HCT116 (cell line): ENCODE measurements around the gene TMEM168. TPM values are rescaled to one million over a fixed set of nuclear protein-coding genes. Genes with fewer than 3 reads are reported as not detected.

Experiments
- ATAC-seq: fragments of 200-7000 bp; cut with Tn5 transposase; 2 replicates; pipeline ENCODE4 v1.9.1; 2020; ENCODE audit warnings: mild to moderate bottlenecking, moderate library complexity
- BruUV-seq: library from RNA; stranded (reverse); fragments of 400-500 nt; replicated peaks from 2 replicates; lab custom pipeline; 2021; lab: Mats Ljungman, UMichigan
- CTCF ChIA-PET: fragments of 300-600 bp; sonication (Branson Sonifier 250); formaldehyde crosslinking; loops from one replicate; lab custom pipeline; 2021; ENCODE audit warnings: antibody characterized with exemption; lab: Charles Lee
- POLR2A ChIA-PET: fragments of 300-600, 350-600 bp; sonication (Branson Sonifier 250); formaldehyde crosslinking; loops from one replicate; lab custom pipeline; 2021; ENCODE audit warnings: antibody characterized with exemption; lab: Charles Lee
- RAD21 ChIA-PET, 2 experiments: fragments of 300-600 bp; sonication (Branson Sonifier 250); formaldehyde crosslinking; loops; one replicate each; lab custom pipeline; 2023; ENCODE audit warnings: low total read pairs in 2 of 2; ENCODE audit not compliant: uncharacterized antibody in 2 of 2, unreplicated experiment in 2 of 2, low non-redundant PET in 1 of 2; lab: Charles Lee
- DNase-seq: peaks from one replicate; pipeline ENCODE4 v3.0.0-alpha.2; 2010; ENCODE audit warnings: low read depth, low spot score
- H2AFZ ChIP-seq: fragments of 200-600 bp; shearing (Covaris generic), sonication (generic); 2 replicates; pipeline ENCODE4 v1.6.1; 2017; ENCODE audit warnings: low read depth, mixed run types, mixed read lengths, antibody characterized with exemption, low read length; ENCODE audit not compliant: poor library complexity, severe bottlenecking
- H3K27ac ChIP-seq: 2 replicates; pipeline ENCODE4 v1.5.1; 2012; ENCODE audit warnings: low read depth, low read length
- H3K27me3 ChIP-seq: fragments of 200-600 bp; sonication (generic); 2 replicates; pipeline ENCODE4 v1.6.1; 2016; ENCODE audit warnings: mixed run types, low read length, mixed read lengths; ENCODE audit not compliant: insufficient read depth
- H3K36me3 ChIP-seq, 2 experiments: fragments of 200-500 bp in 1 of 2; fragments of 200-600 bp in 1 of 2; sonication (Bioruptor generic) in 1 of 2; sonication (generic) in 1 of 2; 2 replicates each; pipeline versions ENCODE4 v1.5.1 to v1.6.1; 2014 to 2016; ENCODE audit warnings: low read length in 2 of 2, inconsistent platforms in 1 of 2, mixed read lengths in 1 of 2, mixed run types in 1 of 2; ENCODE audit not compliant: insufficient read depth in 2 of 2, control insufficient read depth in 1 of 2
- H3K4me1 ChIP-seq, 2 experiments: fragments of 200-600 bp in 1 of 2; sonication (generic) in 1 of 2; 2 replicates each; pipeline versions ENCODE4 v1.5.1 to v1.6.1; 2012 to 2017; ENCODE audit warnings: low read length in 2 of 2, inconsistent platforms in 1 of 2, mild to moderate bottlenecking in 1 of 2, mixed read lengths in 1 of 2, mixed run types in 1 of 2, moderate library complexity in 1 of 2; ENCODE audit not compliant: insufficient read depth in 2 of 2, control insufficient read depth in 1 of 2
- H3K4me2 ChIP-seq: fragments of 200-600 bp; sonication (generic); 2 replicates; pipeline ENCODE4 v1.6.1; 2017; ENCODE audit warnings: mixed run types, low read length, mixed read lengths
- H3K4me3 ChIP-seq, 2 experiments: fragments of 200-600 bp in 1 of 2; sonication (generic) in 1 of 2; replicated peaks in 1 of 2; 2 replicates each; pipeline ENCODE4 v1.5.1; 2011 to 2016; ENCODE audit warnings: low read length in 2 of 2, control low read depth in 1 of 2, low read depth in 1 of 2, mild to moderate bottlenecking in 1 of 2, mixed read lengths in 1 of 2, mixed run types in 1 of 2
- H3K79me2 ChIP-seq: fragments of 200-600 bp; sonication (generic); 2 replicates; pipeline ENCODE4 v1.6.1; 2017; ENCODE audit warnings: mild to moderate bottlenecking, mixed run types, low read length, moderate library complexity, mixed read lengths; ENCODE audit not compliant: insufficient read depth
- H3K9ac ChIP-seq: fragments of 200-600 bp; sonication (generic); 2 replicates; pipeline ENCODE4 v1.6.1; 2016; ENCODE audit warnings: low read length, mixed read lengths
- H3K9me2 ChIP-seq: fragments of 200-600 bp; sonication (generic), shearing (Covaris generic); 2 replicates; pipeline ENCODE4 v1.6.1; 2017; ENCODE audit warnings: mixed run types, mild to moderate bottlenecking, moderate library complexity; ENCODE audit not compliant: insufficient read depth
- H3K9me3 ChIP-seq, 2 experiments: fragments of 200-500 bp in 1 of 2; fragments of 200-600 bp in 1 of 2; sonication (Bioruptor generic) in 1 of 2; sonication (generic) in 1 of 2; 2 replicates each; pipeline ENCODE4 v1.6.1; 2014 to 2017; ENCODE audit warnings: low read length in 2 of 2, mixed read lengths in 2 of 2, inconsistent platforms in 1 of 2, low read depth in 1 of 2, mild to moderate bottlenecking in 1 of 2, mixed run types in 1 of 2, moderate library complexity in 1 of 2; ENCODE audit not compliant: control insufficient read depth in 1 of 2, insufficient read depth in 1 of 2
- H4K20me1 ChIP-seq: fragments of 200-600 bp; sonication (generic), shearing (Covaris generic); 2 replicates; pipeline ENCODE4 v1.6.1; 2017; ENCODE audit warnings: mixed run types, mild to moderate bottlenecking, moderate library complexity; ENCODE audit not compliant: insufficient read depth
- CBX3 ChIP-seq: IDR thresholded peaks from 2 replicates; pipeline ENCODE4 v1.6.1; 2012; ENCODE audit warnings: low read depth
- EZH2 ChIP-seq: fragments of 200-600 bp; sonication (generic); IDR thresholded peaks from 2 replicates; pipeline ENCODE4 v1.6.1; 2017; ENCODE audit warnings: antibody characterized with exemption, mixed run types
- SP1 ChIP-seq: IDR thresholded peaks from 2 replicates; pipeline ENCODE4 v1.6.1; 2012; ENCODE audit warnings: low read depth
- SRF ChIP-seq: IDR thresholded peaks from 2 replicates; pipeline ENCODE4 v1.6.1; 2012; ENCODE audit warnings: low read depth
- YY1 ChIP-seq: IDR thresholded peaks from 2 replicates; pipeline ENCODE4 v1.6.1; 2011; ENCODE audit warnings: low read length, low read depth, moderate library complexity, mild to moderate bottlenecking; ENCODE audit not compliant: insufficient replicate concordance; ENCODE audit errors: extremely low read depth
- intact Hi-C: fragments of 100-400 bp; cut with micrococcal nuclease; formaldehyde crosslinking; loops from 2 replicates; pipeline ENCODE4 v1.10.0; 2022
- total RNA-seq: library from RNA; stranded (reverse); gene quantifications from one replicate; pipeline ENCODE4 v1.2.1, GENCODE V29; 2021; ENCODE audit not compliant: unreplicated experiment
- TF ChIP-seq, protein P1 (sequence below), 3 experiments: fragments of 200-600 bp in 1 of 3; sonication (generic) in 1 of 3; IDR thresholded peaks in 2 of 3; conservative IDR thresholded peaks in 1 of 3; 2 replicates each; pipeline ENCODE4 v1.5.1; 2012 to 2017; ENCODE audit warnings: low read depth in 2 of 3, low read length in 2 of 3, antibody characterized with exemption in 1 of 3, borderline replicate concordance in 1 of 3, control low read depth in 1 of 3, mild to moderate bottlenecking in 1 of 3, mixed read lengths in 1 of 3, mixed run types in 1 of 3, moderate library complexity in 1 of 3; ENCODE audit not compliant: insufficient read depth in 1 of 3

The TMEM168 gene
- total RNA-seq, 1 experiment from 2014 or later, result 16.5 TPM

DNA sequence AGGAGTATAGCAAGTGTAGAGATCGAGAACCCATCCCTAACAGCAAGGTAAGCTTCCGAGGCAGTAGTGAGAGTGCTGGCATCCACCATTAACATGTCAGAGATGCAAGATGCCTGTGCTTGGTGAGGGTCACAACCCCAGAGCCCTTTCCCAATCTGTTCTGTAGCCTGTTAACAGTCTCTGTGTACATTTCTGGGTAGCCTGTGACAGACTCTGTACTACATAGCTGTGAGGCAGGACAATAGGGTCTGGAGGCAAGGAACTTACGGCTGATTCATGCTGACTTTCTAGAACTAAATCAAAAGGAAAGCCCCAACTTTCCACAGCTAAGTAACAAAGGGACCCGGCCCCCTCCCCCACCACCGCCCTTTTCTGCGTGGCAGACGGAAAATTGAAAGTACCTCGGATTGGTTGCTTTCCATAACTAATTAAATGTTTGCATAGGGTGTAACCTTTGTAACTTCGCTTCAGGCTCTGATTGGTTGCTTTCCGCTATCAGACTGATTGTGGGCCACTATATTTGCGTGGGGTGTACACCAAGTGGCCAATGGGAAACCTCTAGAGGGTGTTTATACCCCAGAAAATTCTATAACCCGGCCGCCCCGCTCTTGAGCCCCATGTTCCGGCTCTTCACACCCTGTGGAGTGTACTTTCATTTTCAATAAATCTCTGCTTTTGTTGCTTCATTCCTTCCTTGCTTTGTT lies 1.4 kb upstream of the TMEM168 start:
- Histone ChIP-seq H3K4me1 (peaks cover 4 to 13% of the 10 kb centered on the region in 2 experiments; a peak in 2 of 4 replicates), H3K27me3 (no peaks in the 10 kb centered on the region), H3K27ac (no peak overlapping the region), H4K20me1 (no peaks in the 10 kb centered on the region), H3K36me3 (no peaks in the 10 kb centered on the region; a peak in 1 of 4 replicates), H3K9me3 (no peaks in the 10 kb centered on the region), H3K4me3 (no peak overlapping the region), H3K9ac (no peak overlapping the region), H3K79me2 (peaks cover 28% of the 10 kb centered on the region), H3K9me2 (0 out of 2 replicates have a peak, but pooled peaks cover 4% of the 10 kb centered on the region), H3K4me2 (no peak overlapping the region), H2AFZ (no peak overlapping the region)
- no peak for DNase-seq
- TF ChIP-seq YY1 (no peak), EZH2 (no peak), CBX3 (no peak), SP1 (no peak), SRF (no peak)
- TF ChIP-seq, protein P1, sequence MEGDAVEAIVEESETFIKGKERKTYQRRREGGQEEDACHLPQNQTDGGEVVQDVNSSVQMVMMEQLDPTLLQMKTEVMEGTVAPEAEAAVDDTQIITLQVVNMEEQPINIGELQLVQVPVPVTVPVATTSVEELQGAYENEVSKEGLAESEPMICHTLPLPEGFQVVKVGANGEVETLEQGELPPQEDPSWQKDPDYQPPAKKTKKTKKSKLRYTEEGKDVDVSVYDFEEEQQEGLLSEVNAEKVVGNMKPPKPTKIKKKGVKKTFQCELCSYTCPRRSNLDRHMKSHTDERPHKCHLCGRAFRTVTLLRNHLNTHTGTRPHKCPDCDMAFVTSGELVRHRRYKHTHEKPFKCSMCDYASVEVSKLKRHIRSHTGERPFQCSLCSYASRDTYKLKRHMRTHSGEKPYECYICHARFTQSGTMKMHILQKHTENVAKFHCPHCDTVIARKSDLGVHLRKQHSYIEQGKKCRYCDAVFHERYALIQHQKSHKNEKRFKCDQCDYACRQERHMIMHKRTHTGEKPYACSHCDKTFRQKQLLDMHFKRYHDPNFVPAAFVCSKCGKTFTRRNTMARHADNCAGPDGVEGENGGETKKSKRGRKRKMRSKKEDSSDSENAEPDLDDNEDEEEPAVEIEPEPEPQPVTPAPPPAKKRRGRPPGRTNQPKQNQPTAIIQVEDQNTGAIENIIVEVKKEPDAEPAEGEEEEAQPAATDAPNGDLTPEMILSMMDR (IDR thresholded peaks at IDR 0.05 in 2 of 3, conservative IDR thresholded peaks at IDR 0.05 in 1 of 3; ENCODE audit: borderline replicate concordance in 1 of 3, insufficient read depth in 1 of 3, low read depth in 2 of 3, low read length in 2 of 3), result no peak
- BruUV-seq, result no TSS peak
- no peak for ATAC-seq
- RAD21 ChIA-PET, result no interaction called here
- intact Hi-C loops, result no loop called here
- CTCF ChIA-PET, result no interaction called here
- POLR2A ChIA-PET, result no interaction called here
